SK-N-SH (cell line): Measurements from ENCODE around the gene TCF12. TPM values are rescaled to one million over a fixed set of nuclear protein-coding genes. Genes with fewer than 3 reads are reported as not detected.

Source experiments
- CTCF ChIA-PET: fragments of 300-600, 350-600 bp; formaldehyde crosslinking; extraction: SDS; loops from one replicate; lab custom pipeline; 2021; lab: Yijun Ruan, JAX
- POLR2A ChIA-PET: fragments of 350-600 bp; sonication (Branson Sonifier 250); formaldehyde crosslinking; extraction: SDS; loops from one replicate; lab custom pipeline; 2020; ENCODE audit warnings: antibody characterized with exemption, inconsistent platforms; lab: Yijun Ruan, JAX
- DNase-seq: peaks from one replicate; pipeline ENCODE4 v3.0.0; 2012
- H2AFZ ChIP-seq: fragments of 200-600 bp; sonication (generic); 2 replicates; pipeline ENCODE4 v1.8.1; 2016; ENCODE audit warnings: antibody characterized with exemption, mild to moderate bottlenecking, low read depth
- H3F3A ChIP-seq: fragments of 200-600 bp; sonication (generic); replicated peaks from 2 replicates; pipeline ENCODE3; 2016; ENCODE audit warnings: antibody characterized with exemption, mild to moderate bottlenecking; ENCODE audit not compliant: insufficient read depth
- H3K27ac ChIP-seq, 2 experiments: fragments of 200-500 bp in 1 of 2; fragments of 200-600 bp in 1 of 2; sonication (Bioruptor generic) in 1 of 2; sonication (generic), shearing (Covaris generic) in 1 of 2; 2 replicates each; pipeline versions ENCODE4 v1.5.1 to v1.6.1; 2014 to 2016; ENCODE audit warnings: low read depth in 2 of 2, inconsistent platforms in 1 of 2, low read length in 1 of 2, mild to moderate bottlenecking in 1 of 2, mixed read lengths in 1 of 2
- H3K27me3 ChIP-seq: fragments of 200-600 bp; sonication (generic), shearing (Covaris generic); 2 replicates; pipeline ENCODE4 v1.6.1; 2016; ENCODE audit warnings: mixed run types; ENCODE audit not compliant: insufficient read depth
- H3K36me3 ChIP-seq, 2 experiments: fragments of 200-500 bp in 1 of 2; fragments of 200-600 bp in 1 of 2; sonication (Bioruptor generic) in 1 of 2; sonication (generic) in 1 of 2; replicated peaks in 1 of 2; 2 replicates each; pipeline versions ENCODE3 to v1.5.1; 2014 to 2016; ENCODE audit warnings: low read length in 1 of 2, mild to moderate bottlenecking in 1 of 2; ENCODE audit not compliant: insufficient read depth in 2 of 2, control insufficient read depth in 1 of 2
- H3K4me1 ChIP-seq, 2 experiments: fragments of 200-500 bp in 1 of 2; fragments of 200-600 bp in 1 of 2; sonication (Bioruptor generic) in 1 of 2; sonication (generic), shearing (Covaris generic) in 1 of 2; 2 replicates each; pipeline versions ENCODE4 v1.5.1 to v1.6.1; 2014 to 2016; ENCODE audit warnings: low read depth in 1 of 2, low read length in 1 of 2, mixed run types in 1 of 2; ENCODE audit not compliant: insufficient read depth in 2 of 2, control insufficient read depth in 1 of 2
- H3K4me2 ChIP-seq: fragments of 200-600 bp; sonication (generic), shearing (Covaris generic); 2 replicates; pipeline ENCODE4 v1.6.1; 2017; ENCODE audit warnings: mixed run types
- H3K4me3 ChIP-seq, 2 experiments: fragments of 200-500 bp in 1 of 2; fragments of 200-600 bp in 1 of 2; sonication (Bioruptor generic) in 1 of 2; sonication (generic), shearing (Covaris generic) in 1 of 2; 2 replicates each; pipeline versions ENCODE4 v1.5.1 to v1.8.1; 2014 to 2016; ENCODE audit warnings: low read depth in 2 of 2, inconsistent platforms in 1 of 2, low read length in 1 of 2, mild to moderate bottlenecking in 1 of 2, mixed read lengths in 1 of 2, moderate library complexity in 1 of 2
- H3K79me2 ChIP-seq: fragments of 200-600 bp; sonication (generic); 2 replicates; pipeline ENCODE4 v1.8.1; 2017; ENCODE audit warnings: mild to moderate bottlenecking; ENCODE audit not compliant: insufficient read depth
- H3K9ac ChIP-seq: fragments of 200-600 bp; sonication (generic); 2 replicates; pipeline ENCODE4 v1.6.1; 2017; ENCODE audit warnings: mixed run types
- H3K9me2 ChIP-seq: fragments of 200-600 bp; sonication (generic); 2 replicates; pipeline ENCODE4 v1.6.1; 2017; ENCODE audit warnings: mixed run types
- H3K9me3 ChIP-seq: fragments of 200-600 bp; sonication (generic); 2 replicates; pipeline ENCODE4 v1.6.1; 2017; ENCODE audit warnings: mixed run types, mild to moderate bottlenecking, moderate library complexity
- H4K20me1 ChIP-seq: fragments of 200-600 bp; sonication (generic); 2 replicates; pipeline ENCODE4 v1.6.1; 2017; ENCODE audit warnings: mild to moderate bottlenecking, mixed run types; ENCODE audit not compliant: insufficient read depth
- ELF1 ChIP-seq: IDR thresholded peaks from 2 replicates; pipeline ENCODE4 v1.4.0; 2012
- EP300 ChIP-seq, 2 experiments: IDR thresholded peaks; 2 replicates each; pipeline versions ENCODE4 v1.4.0 to v1.6.1; 2012; ENCODE audit warnings: borderline replicate concordance in 1 of 2, low read depth in 1 of 2, low read length in 1 of 2
- NFIC ChIP-seq: IDR thresholded peaks from 2 replicates; pipeline ENCODE4 v1.4.0; 2012; ENCODE audit warnings: borderline replicate concordance
- NRF1 ChIP-seq: IDR thresholded peaks from 2 replicates; pipeline ENCODE4 v1.6.1; 2012; ENCODE audit warnings: low read depth, mild to moderate bottlenecking, low read length
- SMC3 ChIP-seq: IDR thresholded peaks from 2 replicates; pipeline ENCODE4 v1.6.1; 2012; ENCODE audit warnings: low read depth, low read length, improper control_type of control experiment
- TAF1 ChIP-seq: IDR thresholded peaks from 2 replicates; pipeline ENCODE4 v1.6.1; 2012; ENCODE audit warnings: low read depth, mild to moderate bottlenecking, low read length, moderate library complexity, borderline replicate concordance
- TCF12 ChIP-seq: IDR thresholded peaks from 2 replicates; pipeline ENCODE4 v1.4.0; 2012
- USF1 ChIP-seq: IDR thresholded peaks from 2 replicates; pipeline ENCODE4 v1.4.0; 2012; ENCODE audit warnings: low read depth, borderline replicate concordance
- WGBS: methylation state at CpG from one replicate; pipeline ENCODE4 v1.1.6; 2017; ENCODE audit warnings: low lambda C conversion rate; 5-methylcytosine and 5-hydroxymethylcytosine counted together
- polyA plus RNA-seq, 3 experiments: library from polyadenylated mRNA; depleted of rRNA; stranded (reverse); fragments of >200 nt; gene quantifications; 2 replicates each; pipeline ENCODE4 v1.2.3, GENCODE V29; 2012
- TF ChIP-seq, protein P1 (sequence below): fragments of 150-350 bp; IDR thresholded peaks from 2 replicates; pipeline ENCODE4 v1.6.1; 2017; ENCODE audit warnings: antibody characterized with exemption, low read length, low read depth, borderline replicate concordance
- TF ChIP-seq, protein P2 (sequence below): fragments of 200-600 bp; sonication (generic); IDR thresholded peaks from 2 replicates; pipeline ENCODE4 v1.6.1; 2017; ENCODE audit warnings: antibody characterized with exemption, mild to moderate bottlenecking, moderate library complexity
- TF ChIP-seq, protein P3 (sequence below): IDR thresholded peaks from 2 replicates; pipeline ENCODE4 v1.6.1; 2012; ENCODE audit warnings: mild to moderate bottlenecking, low read depth, low read length, moderate library complexity

Gene TCF12
- polyA plus RNA-seq, 1 of the 3 experiments (the other 2 are of a cell fraction): 49.6 TPM

- TF ChIP-seq USF1: no peak
- no peak for TF ChIP-seq ELF1
- no peak for TF ChIP-seq NRF1
- TF ChIP-seq, protein P1, sequence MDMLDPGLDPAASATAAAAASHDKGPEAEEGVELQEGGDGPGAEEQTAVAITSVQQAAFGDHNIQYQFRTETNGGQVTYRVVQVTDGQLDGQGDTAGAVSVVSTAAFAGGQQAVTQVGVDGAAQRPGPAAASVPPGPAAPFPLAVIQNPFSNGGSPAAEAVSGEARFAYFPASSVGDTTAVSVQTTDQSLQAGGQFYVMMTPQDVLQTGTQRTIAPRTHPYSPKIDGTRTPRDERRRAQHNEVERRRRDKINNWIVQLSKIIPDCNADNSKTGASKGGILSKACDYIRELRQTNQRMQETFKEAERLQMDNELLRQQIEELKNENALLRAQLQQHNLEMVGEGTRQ: no peak
These were observed 47.3 kb upstream of the TCF12 start (continued) for GRCh38 chr15:56871185-56871584.

DNA sequence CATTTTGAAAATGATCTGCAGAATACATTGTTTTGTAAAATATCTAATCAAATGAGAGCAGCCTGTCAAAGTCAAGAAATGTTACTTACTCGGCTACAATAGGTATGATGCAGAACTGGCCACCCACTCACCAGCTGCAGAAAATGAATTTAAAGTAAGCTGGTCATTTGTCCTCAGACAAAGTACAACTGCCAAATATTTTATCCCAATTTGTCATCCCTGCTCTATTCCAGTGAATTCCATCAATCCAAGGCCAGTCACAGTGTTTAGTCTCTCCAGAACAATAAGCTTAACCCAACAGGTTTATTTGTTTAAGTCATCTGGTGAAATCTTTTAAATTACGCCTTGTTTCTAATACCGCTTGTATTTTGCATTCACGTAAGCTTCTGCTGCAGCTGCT lies 46.6 kb upstream of the TCF12 start:
- no peak for DNase-seq
- 0 out of 2 replicates have a peak overlapping the region, but pooled peaks have one; percentile 24 for H2AFZ ChIP-seq
- no peaks in the 10 kb centered on the region for H3K9me3 ChIP-seq
- peak overlapping the region in 1 of 2 experiments; percentile 55; a peak in 2 of 4 replicates for H3K27ac ChIP-seq
- H3K9ac ChIP-seq: no peak overlapping the region
- WGBS: 80% methylated on average over 4 of the region's 4 CpGs
- no peaks in the 10 kb centered on the region for H3F3A ChIP-seq
- POLR2A ChIA-PET: no interaction called here
- 0 out of 2 replicates have a peak overlapping the region, but pooled peaks have one; percentile 14 for H3K4me2 ChIP-seq
- no peaks in the 10 kb centered on the region for H3K27me3 ChIP-seq
- H4K20me1 ChIP-seq: no peaks in the 10 kb centered on the region
- H3K79me2 ChIP-seq: no peaks in the 10 kb centered on the region
- no peaks in the 10 kb centered on the region for H3K9me2 ChIP-seq
- H3K4me3 ChIP-seq: no peak overlapping the region
- CTCF ChIA-PET: interaction anchor here (1.2 to 9.0 kb wide), 3 partner anchors 50 to 378 kb away, joined by 3 to 118 read pairs (median 11); no protein-coding TSS in a partner anchor
- peaks cover 0 to 11% of the 10 kb centered on the region in 2 experiments; a peak in 2 of 4 replicates for H3K4me1 ChIP-seq
- H3K36me3 ChIP-seq: no peaks in the 10 kb centered on the region
- TF ChIP-seq SMC3: no peak
- no peak for TF ChIP-seq EP300 (IDR thresholded peaks at IDR 0.05; ENCODE audit: borderline replicate concordance in 1 of 2, low read depth in 1 of 2, low read length in 1 of 2)
- TF ChIP-seq TCF12: no peak
- TF ChIP-seq, protein P2, sequence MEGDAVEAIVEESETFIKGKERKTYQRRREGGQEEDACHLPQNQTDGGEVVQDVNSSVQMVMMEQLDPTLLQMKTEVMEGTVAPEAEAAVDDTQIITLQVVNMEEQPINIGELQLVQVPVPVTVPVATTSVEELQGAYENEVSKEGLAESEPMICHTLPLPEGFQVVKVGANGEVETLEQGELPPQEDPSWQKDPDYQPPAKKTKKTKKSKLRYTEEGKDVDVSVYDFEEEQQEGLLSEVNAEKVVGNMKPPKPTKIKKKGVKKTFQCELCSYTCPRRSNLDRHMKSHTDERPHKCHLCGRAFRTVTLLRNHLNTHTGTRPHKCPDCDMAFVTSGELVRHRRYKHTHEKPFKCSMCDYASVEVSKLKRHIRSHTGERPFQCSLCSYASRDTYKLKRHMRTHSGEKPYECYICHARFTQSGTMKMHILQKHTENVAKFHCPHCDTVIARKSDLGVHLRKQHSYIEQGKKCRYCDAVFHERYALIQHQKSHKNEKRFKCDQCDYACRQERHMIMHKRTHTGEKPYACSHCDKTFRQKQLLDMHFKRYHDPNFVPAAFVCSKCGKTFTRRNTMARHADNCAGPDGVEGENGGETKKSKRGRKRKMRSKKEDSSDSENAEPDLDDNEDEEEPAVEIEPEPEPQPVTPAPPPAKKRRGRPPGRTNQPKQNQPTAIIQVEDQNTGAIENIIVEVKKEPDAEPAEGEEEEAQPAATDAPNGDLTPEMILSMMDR: no peak
- no peak for TF ChIP-seq TAF1
- no peak for TF ChIP-seq NFIC
- TF ChIP-seq, protein P3, sequence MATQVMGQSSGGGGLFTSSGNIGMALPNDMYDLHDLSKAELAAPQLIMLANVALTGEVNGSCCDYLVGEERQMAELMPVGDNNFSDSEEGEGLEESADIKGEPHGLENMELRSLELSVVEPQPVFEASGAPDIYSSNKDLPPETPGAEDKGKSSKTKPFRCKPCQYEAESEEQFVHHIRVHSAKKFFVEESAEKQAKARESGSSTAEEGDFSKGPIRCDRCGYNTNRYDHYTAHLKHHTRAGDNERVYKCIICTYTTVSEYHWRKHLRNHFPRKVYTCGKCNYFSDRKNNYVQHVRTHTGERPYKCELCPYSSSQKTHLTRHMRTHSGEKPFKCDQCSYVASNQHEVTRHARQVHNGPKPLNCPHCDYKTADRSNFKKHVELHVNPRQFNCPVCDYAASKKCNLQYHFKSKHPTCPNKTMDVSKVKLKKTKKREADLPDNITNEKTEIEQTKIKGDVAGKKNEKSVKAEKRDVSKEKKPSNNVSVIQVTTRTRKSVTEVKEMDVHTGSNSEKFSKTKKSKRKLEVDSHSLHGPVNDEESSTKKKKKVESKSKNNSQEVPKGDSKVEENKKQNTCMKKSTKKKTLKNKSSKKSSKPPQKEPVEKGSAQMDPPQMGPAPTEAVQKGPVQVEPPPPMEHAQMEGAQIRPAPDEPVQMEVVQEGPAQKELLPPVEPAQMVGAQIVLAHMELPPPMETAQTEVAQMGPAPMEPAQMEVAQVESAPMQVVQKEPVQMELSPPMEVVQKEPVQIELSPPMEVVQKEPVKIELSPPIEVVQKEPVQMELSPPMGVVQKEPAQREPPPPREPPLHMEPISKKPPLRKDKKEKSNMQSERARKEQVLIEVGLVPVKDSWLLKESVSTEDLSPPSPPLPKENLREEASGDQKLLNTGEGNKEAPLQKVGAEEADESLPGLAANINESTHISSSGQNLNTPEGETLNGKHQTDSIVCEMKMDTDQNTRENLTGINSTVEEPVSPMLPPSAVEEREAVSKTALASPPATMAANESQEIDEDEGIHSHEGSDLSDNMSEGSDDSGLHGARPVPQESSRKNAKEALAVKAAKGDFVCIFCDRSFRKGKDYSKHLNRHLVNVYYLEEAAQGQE: no peak
